ENCODE measurements around the gene SSTR5.

SSTR5 gene

DNA sequence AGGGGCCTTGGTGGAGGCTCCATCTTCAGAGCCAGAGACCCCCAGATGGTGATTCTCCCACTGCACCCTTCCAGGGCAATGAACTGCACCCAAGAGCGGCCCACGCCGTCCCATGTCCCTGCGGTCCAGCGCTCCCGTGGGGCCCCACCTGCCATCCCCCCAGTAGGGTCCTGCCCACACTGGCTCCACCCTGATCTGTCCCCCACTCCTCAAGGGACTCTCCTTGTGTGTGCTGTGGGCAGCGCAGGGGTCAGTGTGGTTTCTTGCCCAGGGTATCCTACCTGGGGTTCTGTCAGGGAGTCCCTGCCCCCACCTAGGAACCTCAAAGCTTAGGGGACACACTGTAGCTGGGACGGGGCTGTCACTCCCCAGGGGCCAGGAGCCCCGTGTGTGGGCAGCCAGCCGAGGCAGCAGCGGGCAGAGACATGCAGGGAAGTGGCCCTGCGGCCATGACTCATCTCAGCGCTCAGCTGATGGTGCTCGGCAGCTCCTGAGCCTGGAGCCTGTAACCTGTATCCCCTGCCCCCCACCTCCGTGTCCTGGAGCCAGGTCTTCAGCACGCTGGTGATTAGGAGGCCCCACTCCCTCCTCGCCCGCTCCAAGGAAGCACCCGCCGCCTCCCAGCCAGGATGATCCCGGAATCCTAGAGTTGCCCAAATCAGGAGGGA is 35.7 kb upstream of the SSTR5 start:
- Histone ChIP-seq H3K4me1 (ENCODE audit: insufficient read depth, low read length) (no peaks in the 10 kb centered on the region), H2AFZ (ENCODE audit: low read depth, low read length) (no peak overlapping the region), H3K27ac (ENCODE audit: low read length) (no peak overlapping the region), H3K79me2 (ENCODE audit: insufficient read depth, low read length) (no peaks in the 10 kb centered on the region), H3K4me3 (ENCODE audit: low read depth in 1 of 2, low read length in 2 of 2) (no peak overlapping the region), H4K20me1 (ENCODE audit: insufficient read depth, low read length) (no peaks in the 10 kb centered on the region), H3K36me3 (ENCODE audit: insufficient read depth, low read length) (no peaks in the 10 kb centered on the region), H3K9ac (ENCODE audit: low read depth, low read length) (no peak overlapping the region), H3K4me2 (ENCODE audit: insufficient read depth, low read length) (no peak overlapping the region), H3K27me3 (ENCODE audit: insufficient read depth, low read length, poor library complexity) (no peaks in the 10 kb centered on the region), H3K9me3 (ENCODE audit: insufficient read depth, low read length, severe bottlenecking) (peaks cover 9% of the 10 kb centered on the region)
- ATAC-seq (ENCODE audit: insufficient read depth, low read depth) (no peak), DNase-seq (no peak)
- TF ChIP-seq EZH2 (IDR thresholded peaks at IDR 0.05; ENCODE audit: borderline replicate concordance, low read depth, low read length, severe bottlenecking) = no peak
- TF ChIP-seq, protein P1, sequence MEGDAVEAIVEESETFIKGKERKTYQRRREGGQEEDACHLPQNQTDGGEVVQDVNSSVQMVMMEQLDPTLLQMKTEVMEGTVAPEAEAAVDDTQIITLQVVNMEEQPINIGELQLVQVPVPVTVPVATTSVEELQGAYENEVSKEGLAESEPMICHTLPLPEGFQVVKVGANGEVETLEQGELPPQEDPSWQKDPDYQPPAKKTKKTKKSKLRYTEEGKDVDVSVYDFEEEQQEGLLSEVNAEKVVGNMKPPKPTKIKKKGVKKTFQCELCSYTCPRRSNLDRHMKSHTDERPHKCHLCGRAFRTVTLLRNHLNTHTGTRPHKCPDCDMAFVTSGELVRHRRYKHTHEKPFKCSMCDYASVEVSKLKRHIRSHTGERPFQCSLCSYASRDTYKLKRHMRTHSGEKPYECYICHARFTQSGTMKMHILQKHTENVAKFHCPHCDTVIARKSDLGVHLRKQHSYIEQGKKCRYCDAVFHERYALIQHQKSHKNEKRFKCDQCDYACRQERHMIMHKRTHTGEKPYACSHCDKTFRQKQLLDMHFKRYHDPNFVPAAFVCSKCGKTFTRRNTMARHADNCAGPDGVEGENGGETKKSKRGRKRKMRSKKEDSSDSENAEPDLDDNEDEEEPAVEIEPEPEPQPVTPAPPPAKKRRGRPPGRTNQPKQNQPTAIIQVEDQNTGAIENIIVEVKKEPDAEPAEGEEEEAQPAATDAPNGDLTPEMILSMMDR (IDR thresholded peaks at IDR 0.05; ENCODE audit: borderline replicate concordance, extremely low read depth, low read length, poor library complexity, severe bottlenecking) = no peak

DNA sequence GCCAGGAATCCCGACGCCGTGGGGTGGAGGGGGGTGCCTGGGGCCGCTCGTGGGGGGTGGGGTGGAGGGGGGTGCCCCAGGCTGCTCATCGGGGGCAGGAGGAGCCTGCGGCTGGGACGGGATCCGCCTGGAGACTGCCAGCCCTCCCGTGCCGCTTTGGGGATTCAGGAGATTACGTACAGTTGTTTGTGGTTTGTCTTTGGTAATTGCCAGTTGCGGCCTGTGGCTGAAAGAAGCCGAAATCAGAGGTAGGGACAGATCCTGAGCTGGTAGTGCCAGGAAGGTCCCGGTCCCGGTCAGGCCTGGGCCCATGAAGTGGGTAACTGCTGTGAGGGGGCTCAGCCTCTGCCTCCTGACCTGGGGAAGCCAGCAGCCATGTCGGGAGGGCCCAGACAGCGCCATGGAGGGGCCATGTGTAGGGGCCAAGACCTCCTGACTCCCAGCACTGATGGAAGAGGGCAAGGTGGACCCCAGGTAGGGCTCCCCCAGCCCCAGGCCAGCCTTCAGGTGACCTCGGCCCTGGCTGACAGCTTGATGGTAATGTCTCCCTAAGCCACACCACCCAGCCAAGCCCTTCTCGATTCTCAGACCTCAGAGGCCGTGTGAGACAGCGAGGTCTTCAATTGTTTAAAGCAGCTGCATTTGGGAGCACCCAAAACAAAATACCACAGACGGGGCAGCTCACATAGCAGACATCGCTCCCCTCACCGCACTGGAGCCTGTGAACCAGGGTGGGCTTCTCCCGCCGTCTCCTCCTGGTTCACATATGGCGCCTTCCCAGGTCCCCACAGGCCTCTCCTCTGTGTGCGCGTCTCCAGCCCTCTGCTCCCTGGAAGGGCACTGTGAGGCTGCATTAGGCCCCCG is 34.9 kb upstream of the SSTR5 start:
- ATAC-seq (ENCODE audit: insufficient read depth, low read depth) (no peak), DNase-seq (no peak)
- no peaks in the 10 kb centered on the region for H3K79me2 ChIP-seq (ENCODE audit: insufficient read depth, low read length)
- TF ChIP-seq, protein P1 (IDR thresholded peaks at IDR 0.05; ENCODE audit: borderline replicate concordance, extremely low read depth, low read length, poor library complexity, severe bottlenecking) = no peak
- no peak for TF ChIP-seq EZH2 (IDR thresholded peaks at IDR 0.05; ENCODE audit: borderline replicate concordance, low read depth, low read length, severe bottlenecking)
- no peaks in the 10 kb centered on the region for H3K4me1 ChIP-seq (ENCODE audit: insufficient read depth, low read length)
- H2AFZ ChIP-seq (ENCODE audit: low read depth, low read length) = no peak overlapping the region
- H3K36me3 ChIP-seq (ENCODE audit: insufficient read depth, low read length) = no peaks in the 10 kb centered on the region
- H3K27ac ChIP-seq (ENCODE audit: low read length) = no peak overlapping the region
- no peaks in the 10 kb centered on the region for H3K27me3 ChIP-seq (ENCODE audit: insufficient read depth, low read length, poor library complexity)
- peaks cover 9% of the 10 kb centered on the region for H3K9me3 ChIP-seq (ENCODE audit: insufficient read depth, low read length, severe bottlenecking)
- H3K4me3 ChIP-seq (ENCODE audit: low read depth in 1 of 2, low read length in 2 of 2) = no peak overlapping the region
- no peak overlapping the region for H3K9ac ChIP-seq (ENCODE audit: low read depth, low read length)
- no peaks in the 10 kb centered on the region for H4K20me1 ChIP-seq (ENCODE audit: insufficient read depth, low read length)
- H3K4me2 ChIP-seq (ENCODE audit: insufficient read depth, low read length) = no peak overlapping the region

DNA sequence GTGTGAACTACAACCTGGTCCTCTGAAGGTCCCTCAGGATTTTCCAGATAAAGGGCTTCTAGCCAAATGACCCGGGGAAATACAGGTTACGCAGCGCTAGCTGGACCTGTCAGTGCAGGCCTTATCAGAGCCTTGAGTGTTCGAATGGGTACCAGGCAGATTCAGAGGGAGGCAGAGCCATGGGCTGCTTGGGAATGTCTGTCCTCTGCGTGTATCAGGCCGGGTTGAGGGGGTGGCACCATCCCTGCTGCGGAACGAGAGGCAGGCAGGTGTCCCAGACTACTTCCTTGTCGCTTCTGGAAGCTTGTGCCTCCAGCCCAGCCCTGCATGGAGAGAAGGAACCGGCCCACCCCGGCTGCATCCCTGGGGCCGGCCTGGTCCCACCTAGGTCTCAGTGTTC is 33.6 kb upstream of the SSTR5 start:
- peaks cover 2% of the 10 kb centered on the region for H3K9me3 ChIP-seq (ENCODE audit: insufficient read depth, low read length, severe bottlenecking)
- H3K27me3 ChIP-seq (ENCODE audit: insufficient read depth, low read length, poor library complexity) = no peaks in the 10 kb centered on the region
- no peak overlapping the region for H3K4me2 ChIP-seq (ENCODE audit: insufficient read depth, low read length)
- no peak for TF ChIP-seq EZH2 (IDR thresholded peaks at IDR 0.05; ENCODE audit: borderline replicate concordance, low read depth, low read length, severe bottlenecking)
- TF ChIP-seq, protein P1 (IDR thresholded peaks at IDR 0.05; ENCODE audit: borderline replicate concordance, extremely low read depth, low read length, poor library complexity, severe bottlenecking) = no peak
- ATAC-seq (ENCODE audit: insufficient read depth, low read depth) = no peak
- no peaks in the 10 kb centered on the region for H3K4me1 ChIP-seq (ENCODE audit: insufficient read depth, low read length)
- H3K79me2 ChIP-seq (ENCODE audit: insufficient read depth, low read length) = no peaks in the 10 kb centered on the region
- H3K9ac ChIP-seq (ENCODE audit: low read depth, low read length) = no peak overlapping the region
- H3K4me3 ChIP-seq (ENCODE audit: low read depth in 1 of 2, low read length in 2 of 2) = no peak overlapping the region
- H3K27ac ChIP-seq (ENCODE audit: low read length) = no peak overlapping the region
- no peak overlapping the region for H2AFZ ChIP-seq (ENCODE audit: low read depth, low read length)
- no peaks in the 10 kb centered on the region for H4K20me1 ChIP-seq (ENCODE audit: insufficient read depth, low read length)
- no peak for DNase-seq
- H3K36me3 ChIP-seq (ENCODE audit: insufficient read depth, low read length) = no peaks in the 10 kb centered on the region

Measured in DND-41 (cell line).